Uterus (tissue), 2 donors: ENCODE measurements around the gene MICAL2.

Experiments used
- POLR2A ChIP-seq, 2 donors: fragments of 450-650 bp; IDR thresholded peaks; one replicate each; pipeline ENCODE4 v1.6.1; 2016; ENCODE audit warnings: antibody characterized with exemption in 2 of 2, mild to moderate bottlenecking in 1 of 2, moderate library complexity in 1 of 2
- TF ChIP-seq, protein P1 (sequence below), 4 experiments: fragments of 200-600 bp in 2 of 4; fragments of 450-650 bp in 2 of 4; sonication (generic) in 2 of 4; IDR thresholded peaks; one replicate each; pipeline ENCODE4 v1.5.1; 2016 to 2019; ENCODE audit warnings: antibody characterized with exemption in 4 of 4, mild to moderate bottlenecking in 2 of 4, moderate library complexity in 1 of 4

DNA sequence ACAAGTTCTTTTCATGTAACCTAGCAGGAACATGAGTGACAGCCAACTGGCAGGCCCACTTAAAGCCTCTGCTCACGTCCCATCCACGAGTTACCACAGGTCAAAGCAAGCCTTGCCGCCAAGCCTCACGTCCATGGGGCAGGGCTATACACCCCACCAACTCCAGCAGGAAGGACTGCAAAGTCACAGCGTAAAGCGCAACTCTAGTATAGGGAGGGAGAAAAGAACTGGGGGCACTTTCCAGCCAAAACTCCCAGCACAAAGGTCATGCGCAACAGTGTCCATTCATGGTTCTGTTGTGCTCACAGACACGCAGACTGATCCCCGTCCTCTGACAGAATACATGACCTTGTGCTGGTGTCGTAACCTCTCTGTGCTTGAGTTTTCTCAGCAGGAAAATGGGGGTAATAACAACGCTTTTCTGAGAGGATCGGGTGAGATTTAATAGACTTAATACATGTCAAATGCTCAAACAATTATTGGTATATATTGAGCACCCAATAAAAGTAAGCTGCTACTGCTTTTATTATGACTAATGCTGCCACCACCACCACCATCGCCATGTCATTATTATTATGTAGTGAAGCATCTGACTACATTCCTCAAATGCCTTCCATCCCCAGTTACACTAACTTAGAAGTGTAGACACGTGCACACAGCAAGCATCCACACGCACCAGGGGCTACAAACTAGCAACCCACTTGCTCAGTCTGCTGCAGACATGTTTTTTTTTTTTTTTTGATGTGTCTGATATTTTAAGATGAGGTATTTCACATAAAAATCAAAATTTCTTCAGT lies 162.6 kb downstream of the MICAL2 start:
- TF ChIP-seq, protein P1, sequence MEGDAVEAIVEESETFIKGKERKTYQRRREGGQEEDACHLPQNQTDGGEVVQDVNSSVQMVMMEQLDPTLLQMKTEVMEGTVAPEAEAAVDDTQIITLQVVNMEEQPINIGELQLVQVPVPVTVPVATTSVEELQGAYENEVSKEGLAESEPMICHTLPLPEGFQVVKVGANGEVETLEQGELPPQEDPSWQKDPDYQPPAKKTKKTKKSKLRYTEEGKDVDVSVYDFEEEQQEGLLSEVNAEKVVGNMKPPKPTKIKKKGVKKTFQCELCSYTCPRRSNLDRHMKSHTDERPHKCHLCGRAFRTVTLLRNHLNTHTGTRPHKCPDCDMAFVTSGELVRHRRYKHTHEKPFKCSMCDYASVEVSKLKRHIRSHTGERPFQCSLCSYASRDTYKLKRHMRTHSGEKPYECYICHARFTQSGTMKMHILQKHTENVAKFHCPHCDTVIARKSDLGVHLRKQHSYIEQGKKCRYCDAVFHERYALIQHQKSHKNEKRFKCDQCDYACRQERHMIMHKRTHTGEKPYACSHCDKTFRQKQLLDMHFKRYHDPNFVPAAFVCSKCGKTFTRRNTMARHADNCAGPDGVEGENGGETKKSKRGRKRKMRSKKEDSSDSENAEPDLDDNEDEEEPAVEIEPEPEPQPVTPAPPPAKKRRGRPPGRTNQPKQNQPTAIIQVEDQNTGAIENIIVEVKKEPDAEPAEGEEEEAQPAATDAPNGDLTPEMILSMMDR (IDR thresholded peaks at IDR 0.05), result no peak
- TF ChIP-seq POLR2A (IDR thresholded peaks at IDR 0.05), result no peak
